Measurements from ENCODE around the gene DRAXIN. TPM values are rescaled to one million over a fixed set of nuclear protein-coding genes. Genes with fewer than 3 reads are reported as not detected.

Gene DRAXIN
- total RNA-seq, 4 donors from 2014 or later = 0.14 to 0.16 TPM; not detected in 2

DNA sequence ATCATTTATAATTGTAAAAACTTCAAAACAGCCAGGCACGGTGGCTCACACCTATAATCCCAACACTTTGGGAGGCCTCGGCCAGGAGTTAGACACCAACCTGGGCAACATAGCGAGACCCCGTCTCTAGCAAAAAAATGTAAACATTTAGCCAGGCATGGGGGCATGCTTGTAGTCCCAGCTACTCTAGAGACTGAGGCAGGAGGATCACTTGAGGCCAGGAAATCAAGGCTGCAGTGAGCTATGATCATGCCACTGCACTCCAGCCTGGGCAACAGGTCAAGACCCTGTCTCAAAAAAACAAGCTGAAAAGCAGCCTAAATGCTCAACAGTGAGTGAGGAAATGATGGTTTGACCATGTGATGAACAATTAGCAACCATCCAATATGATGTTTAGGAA is 77.8 kb downstream of the DRAXIN start:
- intact Hi-C loops (cut with DNase I; ENCODE audit: low total_unique reads) = no loop called here
- TF ChIP-seq POLR2AphosphoS5 (IDR thresholded peaks at IDR 0.05) (no peak), POLR2A (IDR thresholded peaks at IDR 0.05) (no peak), EP300 (IDR thresholded peaks at IDR 0.05; ENCODE audit: low read depth) (no peak)
- TF ChIP-seq, protein P1, sequence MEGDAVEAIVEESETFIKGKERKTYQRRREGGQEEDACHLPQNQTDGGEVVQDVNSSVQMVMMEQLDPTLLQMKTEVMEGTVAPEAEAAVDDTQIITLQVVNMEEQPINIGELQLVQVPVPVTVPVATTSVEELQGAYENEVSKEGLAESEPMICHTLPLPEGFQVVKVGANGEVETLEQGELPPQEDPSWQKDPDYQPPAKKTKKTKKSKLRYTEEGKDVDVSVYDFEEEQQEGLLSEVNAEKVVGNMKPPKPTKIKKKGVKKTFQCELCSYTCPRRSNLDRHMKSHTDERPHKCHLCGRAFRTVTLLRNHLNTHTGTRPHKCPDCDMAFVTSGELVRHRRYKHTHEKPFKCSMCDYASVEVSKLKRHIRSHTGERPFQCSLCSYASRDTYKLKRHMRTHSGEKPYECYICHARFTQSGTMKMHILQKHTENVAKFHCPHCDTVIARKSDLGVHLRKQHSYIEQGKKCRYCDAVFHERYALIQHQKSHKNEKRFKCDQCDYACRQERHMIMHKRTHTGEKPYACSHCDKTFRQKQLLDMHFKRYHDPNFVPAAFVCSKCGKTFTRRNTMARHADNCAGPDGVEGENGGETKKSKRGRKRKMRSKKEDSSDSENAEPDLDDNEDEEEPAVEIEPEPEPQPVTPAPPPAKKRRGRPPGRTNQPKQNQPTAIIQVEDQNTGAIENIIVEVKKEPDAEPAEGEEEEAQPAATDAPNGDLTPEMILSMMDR (IDR thresholded peaks at IDR 0.05) = no peak

DNA sequence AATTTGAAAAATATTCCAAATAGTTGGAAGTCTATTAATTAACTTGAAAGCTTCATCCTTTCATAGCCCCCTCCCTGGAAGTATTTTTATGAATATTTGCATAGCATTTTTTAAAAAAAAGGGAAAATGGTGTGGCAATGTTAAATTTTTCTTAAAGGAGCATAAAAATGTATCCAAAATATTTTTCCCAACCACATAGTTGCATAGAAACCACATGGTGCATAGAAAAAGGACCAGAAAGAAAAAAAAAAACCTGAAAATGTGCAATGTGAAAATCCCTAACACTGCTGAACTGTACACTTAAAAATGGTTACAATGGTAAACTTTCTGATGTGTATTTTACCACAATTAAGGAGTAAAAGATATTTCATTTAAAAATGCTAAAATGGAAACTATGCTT is 78.5 kb downstream of the DRAXIN start:
- Histone ChIP-seq H3K27ac (no peak overlapping the region), H3K9me3 (no peaks in the 10 kb centered on the region), H3K36me3 (no peaks in the 10 kb centered on the region), H3K27me3 (peaks cover 16% of the 10 kb centered on the region), H3K4me1 (no peaks in the 10 kb centered on the region), H3K4me3 (no peak overlapping the region)
- intact Hi-C loops (cut with DNase I; ENCODE audit: low total_unique reads) = no loop called here
- in situ Hi-C loops (cut with MboI; ENCODE audit: low pct_ligation_motif_present in 1 of 4, low pct_unique_long_range_greater_than_20kb in 1 of 4, low sequenced_read_pairs in 3 of 4) = no loop called here
- TF ChIP-seq POLR2AphosphoS5 (IDR thresholded peaks at IDR 0.05) = no peak
- DNase-seq = no peak

More for the DNA sequence above, 77.8 kb downstream of the DRAXIN start:
- 82% methylated on average over 4 of the region's 4 CpGs; no CpG with 5 or more reads in 1 of the 2 donors for WGBS, 2 donors (ENCODE audit: low coverage in 1 of 2)
- Histone ChIP-seq H3K9me3 (no peaks in the 10 kb centered on the region), H3K27me3 (peaks cover 16% of the 10 kb centered on the region), H3K4me1 (no peaks in the 10 kb centered on the region), H3K36me3 (no peaks in the 10 kb centered on the region), H3K27ac (no peak overlapping the region), H3K4me3 (no peak overlapping the region)
- in situ Hi-C loops (cut with MboI; ENCODE audit: low pct_ligation_motif_present in 1 of 4, low pct_unique_long_range_greater_than_20kb in 1 of 4, low sequenced_read_pairs in 3 of 4) = no loop called here
- no peak for DNase-seq

DNA sequence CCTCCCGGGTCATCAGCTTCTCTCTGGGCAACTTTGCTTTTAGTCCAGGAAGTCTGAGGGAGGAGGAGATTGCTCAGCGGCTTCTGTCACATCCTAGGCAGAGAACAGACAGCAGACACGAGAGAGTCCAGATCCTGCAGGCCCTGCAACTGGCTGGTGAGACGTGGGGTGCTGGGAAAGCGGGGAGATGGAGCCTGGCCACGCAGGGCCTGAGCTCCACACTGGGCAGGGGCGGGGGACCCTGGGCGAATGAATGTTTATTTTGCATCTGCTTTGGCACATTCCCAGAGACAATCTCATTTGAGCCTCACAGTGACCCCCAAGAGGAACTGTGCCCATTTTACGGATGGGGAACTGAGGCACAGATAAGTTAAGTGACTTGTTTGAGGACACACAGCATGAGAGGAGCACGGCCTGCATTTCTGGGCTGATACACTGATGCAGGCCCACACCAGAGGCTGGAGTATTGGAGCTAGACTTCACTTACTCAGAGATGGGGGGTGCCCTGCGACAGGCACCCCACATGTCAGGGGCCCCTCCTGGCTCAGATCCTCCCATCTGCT is 80.1 kb downstream of the DRAXIN start:
- Histone ChIP-seq H3K36me3 (no peaks in the 10 kb centered on the region), H3K27me3 (peaks cover 8% of the 10 kb centered on the region), H3K4me3 (no peak overlapping the region), H3K4me1 (no peaks in the 10 kb centered on the region), H3K27ac (no peak overlapping the region), H3K9me3 (no peaks in the 10 kb centered on the region)
- TF ChIP-seq, protein P1 (IDR thresholded peaks at IDR 0.05) = no peak
- TF ChIP-seq EP300 (IDR thresholded peaks at IDR 0.05; ENCODE audit: low read depth) (no peak), POLR2A (IDR thresholded peaks at IDR 0.05) (no peak), POLR2AphosphoS5 (IDR thresholded peaks at IDR 0.05) (no peak)
- 56% methylated on average over 11 of the region's 11 CpGs; no CpG with 5 or more reads in 1 of the 2 donors for WGBS, 2 donors (ENCODE audit: low coverage in 1 of 2)
- in situ Hi-C loops (cut with MboI; ENCODE audit: low pct_ligation_motif_present in 1 of 4, low pct_unique_long_range_greater_than_20kb in 1 of 4, low sequenced_read_pairs in 3 of 4) = no loop called here
- no peak for DNase-seq
- intact Hi-C loops (cut with DNase I; ENCODE audit: low total_unique reads) = no loop called here

DNA sequence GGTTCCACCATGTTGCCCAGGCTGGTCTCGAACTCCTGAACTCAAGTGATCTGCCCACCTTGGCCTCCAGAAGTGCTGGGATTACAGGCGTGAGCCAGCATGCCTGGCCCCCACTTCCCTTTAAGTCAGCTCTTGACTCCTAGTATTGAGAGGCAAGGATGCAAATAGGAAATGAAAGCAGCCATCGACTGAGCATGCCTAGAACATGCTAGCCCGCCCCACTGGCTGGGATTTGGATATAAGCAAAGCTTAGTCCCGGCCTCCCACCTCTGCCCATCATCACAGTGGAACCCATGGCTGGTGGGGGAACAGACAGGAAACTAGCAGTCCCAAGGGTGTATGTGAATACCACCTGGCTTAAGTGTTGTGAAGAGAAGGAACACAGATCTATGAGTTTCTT is 80.9 kb downstream of the DRAXIN start:
- 64% methylated on average over 5 of the region's 5 CpGs; no CpG with 5 or more reads in 1 of the 2 donors for WGBS, 2 donors (ENCODE audit: low coverage in 1 of 2)
- intact Hi-C loops (cut with DNase I; ENCODE audit: low total_unique reads) (no loop called here), in situ Hi-C loops (cut with MboI; ENCODE audit: low pct_ligation_motif_present in 1 of 4, low pct_unique_long_range_greater_than_20kb in 1 of 4, low sequenced_read_pairs in 3 of 4) (no loop called here)
- Histone ChIP-seq H3K9me3 (no peaks in the 10 kb centered on the region), H3K4me1 (no peaks in the 10 kb centered on the region), H3K36me3 (no peaks in the 10 kb centered on the region), H3K4me3 (no peak overlapping the region), H3K27me3 (peaks cover 8% of the 10 kb centered on the region), H3K27ac (no peak overlapping the region)
- DNase-seq = no peak
- TF ChIP-seq, protein P1 (IDR thresholded peaks at IDR 0.05) = no peak
- TF ChIP-seq EP300 (IDR thresholded peaks at IDR 0.05; ENCODE audit: low read depth) = no peak
- no peak for TF ChIP-seq POLR2AphosphoS5 (IDR thresholded peaks at IDR 0.05)
- TF ChIP-seq POLR2A (IDR thresholded peaks at IDR 0.05) = no peak

DNA sequence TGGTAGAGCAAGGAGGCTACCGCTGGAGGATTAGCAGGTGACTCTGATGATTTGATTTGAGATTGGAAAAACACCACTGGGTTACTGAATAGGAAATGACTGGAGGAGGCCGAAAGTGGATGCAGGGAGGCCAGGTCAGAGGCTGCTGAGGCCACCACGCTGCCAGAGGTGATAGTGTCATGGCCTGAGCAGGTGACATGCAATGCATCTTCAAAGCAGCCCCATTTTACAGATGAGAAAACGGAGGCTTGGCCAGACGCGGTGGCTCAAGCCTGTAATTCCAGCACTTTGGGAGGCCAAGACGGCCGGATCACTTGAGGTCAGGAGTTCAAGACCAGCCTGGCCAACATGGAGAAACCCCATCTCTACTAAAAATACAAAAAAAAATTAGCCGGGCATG is 83.2 kb downstream of the DRAXIN start:
- WGBS, 2 donors (ENCODE audit: low coverage in 1 of 2) = 92 to 100% methylated on average over 6 to 9 of the region's 9 CpGs
- Histone ChIP-seq H3K4me1 (no peaks in the 10 kb centered on the region), H3K27ac (no peak overlapping the region), H3K27me3 (peaks cover 8% of the 10 kb centered on the region), H3K9me3 (no peaks in the 10 kb centered on the region), H3K4me3 (no peak overlapping the region), H3K36me3 (no peaks in the 10 kb centered on the region)
- intact Hi-C loops (cut with DNase I; ENCODE audit: low total_unique reads) (no loop called here), in situ Hi-C loops (cut with MboI; ENCODE audit: low pct_ligation_motif_present in 1 of 4, low pct_unique_long_range_greater_than_20kb in 1 of 4, low sequenced_read_pairs in 3 of 4) (no loop called here)
- TF ChIP-seq POLR2AphosphoS5 (IDR thresholded peaks at IDR 0.05) (no peak), POLR2A (IDR thresholded peaks at IDR 0.05) (no peak), EP300 (IDR thresholded peaks at IDR 0.05; ENCODE audit: low read depth) (no peak)
- TF ChIP-seq, protein P1 (IDR thresholded peaks at IDR 0.05) = no peak
- DNase-seq = no peak
